Type B pancreatic cell (in vitro differentiated cells): Measurements from ENCODE around the gene CDC45. TPM values are rescaled to one million over a fixed set of nuclear protein-coding genes. Genes with fewer than 3 reads are reported as not detected.
"Not testable (repeated sequence)": the region's sequence is repeated elsewhere in the genome, so short reads cannot be mapped to it uniquely, and the experiment has no call there.

ENCODE experiments used
- DNase-seq: peaks from one replicate; pipeline ENCODE4 v3.0.0; 2021; ENCODE audit warnings: mixed read lengths; ENCODE audit not compliant: unreplicated experiment; ENCODE audit errors: extremely low spot score
- H3K27ac Mint-ChIP-seq: 2 replicates; pipeline ENCODE4 v1.8.0; 2021; ENCODE audit warnings: mild to moderate bottlenecking, mixed read lengths
- H3K27me3 Mint-ChIP-seq: 2 replicates; pipeline ENCODE4 v1.8.0; 2021; ENCODE audit warnings: mixed read lengths
- H3K36me3 Mint-ChIP-seq: 2 replicates; pipeline ENCODE4 v1.8.0; 2021; ENCODE audit warnings: mixed read lengths
- H3K4me1 Mint-ChIP-seq: one replicate; pipeline ENCODE4 v1.8.0; 2021; ENCODE audit warnings: mixed read lengths; ENCODE audit not compliant: unreplicated experiment
- H3K4me3 Mint-ChIP-seq: 2 replicates; pipeline ENCODE4 v1.8.0; 2021; ENCODE audit warnings: mild to moderate bottlenecking, mixed read lengths
- H3K9me3 Mint-ChIP-seq: 2 replicates; pipeline ENCODE4 v1.8.0; 2021; ENCODE audit warnings: mixed read lengths
- CTCF ChIP-seq: fragments of 200-600 bp; sonication (generic); conservative IDR thresholded peaks from 2 replicates; pipeline ENCODE4 v1.5.0; 2021; ENCODE audit warnings: antibody characterized with exemption, mild to moderate bottlenecking
- total RNA-seq: library from RNA; stranded (reverse); gene quantifications from 2 replicates; pipeline ENCODE4 v1.2.1, GENCODE V29; 2021; ENCODE audit warnings: low replicate concordance

Gene CDC45
- total RNA-seq, 1 donor from 2014 or later: 19.0 TPM

- Mint-ChIP-seq H3K27ac (no peak overlapping the region), H3K4me1 (no peaks in the 10 kb centered on the region), H3K4me3 (no peak overlapping the region), H3K27me3 (peaks cover 9% of the 10 kb centered on the region), H3K9me3 (no peaks in the 10 kb centered on the region), H3K36me3 (no peaks in the 10 kb centered on the region)
- no peak for DNase-seq
- TF ChIP-seq CTCF: no peak
Observed at GRCh38 chr22:19543970-19544708, 64.4 kb downstream of the CDC45 start.

- H3K36me3 Mint-ChIP-seq: no peaks in the 10 kb centered on the region
- no peak for TF ChIP-seq CTCF
- DNase-seq: no peak
- no peaks in the 10 kb centered on the region for H3K4me1 Mint-ChIP-seq
- H3K27me3 Mint-ChIP-seq: peaks cover 6% of the 10 kb centered on the region
- no peak overlapping the region for H3K27ac Mint-ChIP-seq
- no peak overlapping the region for H3K4me3 Mint-ChIP-seq
- H3K9me3 Mint-ChIP-seq: no peaks in the 10 kb centered on the region
Observed at GRCh38 chr22:19545935-19546207, 66.2 kb downstream of the CDC45 start.

GRCh38 chr22:19546680-19547079 is 67.0 kb downstream of the CDC45 start:
- no peaks in the 10 kb centered on the region for H3K4me1 Mint-ChIP-seq
- peaks cover 3% of the 10 kb centered on the region for H3K27me3 Mint-ChIP-seq
- H3K27ac Mint-ChIP-seq: no peak overlapping the region
- no peak for DNase-seq
- no peak for TF ChIP-seq CTCF
- no peaks in the 10 kb centered on the region for H3K9me3 Mint-ChIP-seq
- no peaks in the 10 kb centered on the region for H3K36me3 Mint-ChIP-seq
- no peak overlapping the region for H3K4me3 Mint-ChIP-seq

- no peaks in the 10 kb centered on the region for H3K9me3 Mint-ChIP-seq
- no peak for DNase-seq
- TF ChIP-seq CTCF: no peak
- peaks cover 3% of the 10 kb centered on the region for H3K27me3 Mint-ChIP-seq
- H3K27ac Mint-ChIP-seq: no peak overlapping the region
- H3K36me3 Mint-ChIP-seq: no peaks in the 10 kb centered on the region
- no peaks in the 10 kb centered on the region for H3K4me1 Mint-ChIP-seq
- H3K4me3 Mint-ChIP-seq: no peak overlapping the region
Observed at GRCh38 chr22:19547620-19548019, 67.9 kb downstream of the CDC45 start.

GRCh38 chr22:19548427-19548826 is 68.7 kb downstream of the CDC45 start:
- not testable (repeated sequence) for DNase-seq, H3K4me3 Mint-ChIP-seq, H3K9me3 Mint-ChIP-seq, H3K36me3 Mint-ChIP-seq, H3K27me3 Mint-ChIP-seq, H3K4me1 Mint-ChIP-seq, H3K27ac Mint-ChIP-seq

- Mint-ChIP-seq H3K9me3 (no peaks in the 10 kb centered on the region), H3K27ac (no peak overlapping the region), H3K4me3 (no peak overlapping the region), H3K27me3 (no peaks in the 10 kb centered on the region), H3K4me1 (no peaks in the 10 kb centered on the region), H3K36me3 (no peaks in the 10 kb centered on the region)
- TF ChIP-seq CTCF: no peak
- DNase-seq: no peak
Observed at GRCh38 chr22:19548964-19549363, 69.2 kb downstream of the CDC45 start.
